T-helper 2 cell (primary cell): ENCODE measurements around the gene RXFP4.

Source experiments
- DNase-seq, 5 experiments: peaks; one replicate each; pipeline versions ENCODE4 v3.0.0 to v3.0.0-alpha.2; 2012 to 2022

The RXFP4 gene

DNA sequence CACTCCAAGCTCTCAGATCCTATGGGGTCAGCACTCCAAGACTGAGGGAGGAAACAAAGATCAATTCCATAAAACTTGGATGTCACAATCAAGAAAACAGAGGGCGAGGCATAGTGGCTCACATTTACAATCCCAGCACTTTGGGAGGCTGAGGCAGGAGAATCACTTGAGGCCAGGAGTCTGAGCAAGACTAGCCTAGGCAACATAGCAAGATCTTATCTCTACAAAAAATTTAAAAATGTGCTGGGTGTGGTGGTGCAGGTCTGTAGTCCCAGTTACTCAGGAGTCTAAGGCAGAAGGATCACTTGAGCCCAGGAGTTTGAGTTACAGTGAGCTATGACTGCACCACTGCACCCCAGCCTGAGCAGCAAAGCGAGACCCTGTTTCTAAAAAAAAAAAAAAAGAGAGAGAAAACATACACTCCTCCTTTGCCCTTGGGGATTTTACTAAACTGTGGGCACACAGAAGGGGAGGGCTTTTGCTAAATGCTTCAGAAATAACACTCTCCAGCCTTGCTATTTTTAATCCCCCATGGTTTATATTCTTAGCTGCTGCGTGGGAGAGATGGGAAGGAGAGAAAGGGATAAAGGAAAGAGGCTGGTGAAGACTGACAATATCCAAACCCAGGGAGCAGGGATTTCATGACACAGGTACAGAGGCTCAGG is 18.8 kb downstream of the RXFP4 start:
- no peak for DNase-seq

DNA sequence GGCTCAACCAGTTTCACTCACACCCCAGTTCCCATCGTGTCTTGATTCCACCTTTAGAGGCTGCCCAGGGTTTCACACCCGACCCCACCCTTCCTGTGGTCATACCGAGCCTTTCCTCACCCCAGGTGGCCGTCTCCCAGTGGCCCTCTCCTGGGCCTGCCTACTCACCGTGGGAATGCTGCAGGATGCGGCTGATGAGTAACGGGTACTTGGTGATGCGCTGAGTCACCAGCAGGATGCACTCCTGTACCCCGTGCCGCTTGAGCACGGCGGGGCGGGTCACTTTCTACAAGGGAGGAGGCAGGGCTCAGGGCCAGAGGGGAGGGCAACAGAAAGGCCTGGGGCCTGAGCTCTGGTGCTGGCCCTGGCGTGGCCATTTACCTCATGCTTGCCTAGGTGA is 20.5 kb downstream of the RXFP4 start:
- no peak for DNase-seq

DNA sequence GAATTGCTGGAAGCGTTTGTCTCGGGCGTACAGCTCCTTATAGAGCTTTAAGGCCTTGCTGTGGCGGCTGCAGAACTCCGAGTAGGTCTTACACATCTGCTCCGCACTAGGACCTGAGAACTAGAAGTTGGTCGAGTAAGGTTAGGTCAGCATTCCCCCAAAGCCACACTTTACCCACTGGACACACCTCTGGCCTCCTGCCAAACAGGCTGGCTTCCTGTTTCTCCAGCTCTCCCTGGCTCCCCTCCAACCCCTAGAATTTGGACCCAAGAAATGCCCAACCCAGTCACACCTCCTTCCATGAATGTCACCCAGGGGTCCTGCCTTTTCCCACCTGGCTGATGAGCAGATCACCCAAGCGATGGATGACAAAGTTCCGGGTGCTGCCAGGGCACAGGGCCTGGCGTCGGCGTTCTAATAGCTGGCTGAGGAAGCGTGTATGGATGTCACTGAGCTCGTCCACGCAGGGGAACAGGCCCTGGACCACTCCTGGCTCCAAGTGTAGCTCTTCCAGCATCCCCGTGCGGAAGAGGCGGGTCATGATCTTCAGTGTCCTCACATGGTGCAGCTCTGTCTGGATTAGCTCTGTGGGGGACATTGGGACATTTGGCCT is 21.3 kb downstream of the RXFP4 start:
- no peak for DNase-seq

DNA sequence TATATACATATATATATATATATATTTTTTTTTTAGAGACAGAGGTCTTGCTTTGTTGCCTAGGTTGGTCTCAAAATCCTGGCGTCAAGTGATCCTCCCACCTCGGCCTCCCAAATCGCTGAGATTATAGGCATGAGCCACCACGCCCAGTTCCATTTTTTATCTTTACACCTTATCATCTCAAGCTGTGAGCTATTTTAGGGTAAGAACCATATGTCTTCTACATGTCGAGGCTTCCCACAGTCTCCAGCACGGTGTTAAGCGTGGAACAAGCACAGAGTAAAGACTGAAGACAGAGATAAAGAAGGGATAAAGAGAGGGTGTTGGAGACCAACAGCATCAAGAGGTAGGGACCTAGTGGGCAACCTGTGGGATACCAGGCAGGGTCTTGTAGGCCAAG is 22.8 kb downstream of the RXFP4 start:
- no peak for DNase-seq

DNA sequence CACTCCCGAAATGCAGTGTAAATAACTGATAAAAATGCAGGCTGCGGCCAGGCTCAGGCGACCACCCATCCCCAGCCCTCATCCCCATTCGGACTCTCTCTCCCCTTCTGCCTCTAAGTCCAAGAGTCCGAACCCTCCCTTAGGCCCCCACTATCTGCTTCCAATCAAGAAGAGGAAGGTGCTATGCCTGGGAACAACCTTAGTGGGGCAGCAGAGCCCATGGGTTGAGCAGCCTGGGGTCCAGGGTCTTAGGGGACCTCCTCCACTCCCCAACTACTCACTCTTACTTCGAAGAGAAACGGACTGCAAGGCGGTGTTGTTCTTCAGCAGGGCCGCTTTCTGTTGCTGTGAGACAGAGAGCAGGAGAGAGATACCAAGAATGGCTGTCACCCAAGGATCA is 24.7 kb downstream of the RXFP4 start:
- DNase-seq: no peak

DNA sequence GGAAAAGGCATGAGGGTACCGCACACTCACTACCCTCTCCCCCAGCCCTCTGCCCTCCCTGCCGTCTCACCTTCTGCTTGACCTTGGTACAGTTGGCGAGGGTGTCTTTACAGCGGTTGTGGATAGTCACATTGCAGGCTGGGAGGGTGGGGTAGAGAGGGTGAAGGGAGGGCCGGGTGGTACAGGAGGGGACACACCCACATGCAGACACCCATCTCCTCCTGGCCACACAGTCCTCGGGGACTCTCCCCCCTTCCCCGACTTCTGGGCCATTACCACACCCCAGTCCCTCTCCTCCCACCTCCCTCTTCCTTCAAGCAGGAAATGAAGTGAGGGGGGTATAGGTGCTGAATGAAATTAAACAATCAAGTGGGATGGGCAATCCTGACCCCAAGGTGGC is 25.3 kb downstream of the RXFP4 start:
- no peak for DNase-seq

DNA sequence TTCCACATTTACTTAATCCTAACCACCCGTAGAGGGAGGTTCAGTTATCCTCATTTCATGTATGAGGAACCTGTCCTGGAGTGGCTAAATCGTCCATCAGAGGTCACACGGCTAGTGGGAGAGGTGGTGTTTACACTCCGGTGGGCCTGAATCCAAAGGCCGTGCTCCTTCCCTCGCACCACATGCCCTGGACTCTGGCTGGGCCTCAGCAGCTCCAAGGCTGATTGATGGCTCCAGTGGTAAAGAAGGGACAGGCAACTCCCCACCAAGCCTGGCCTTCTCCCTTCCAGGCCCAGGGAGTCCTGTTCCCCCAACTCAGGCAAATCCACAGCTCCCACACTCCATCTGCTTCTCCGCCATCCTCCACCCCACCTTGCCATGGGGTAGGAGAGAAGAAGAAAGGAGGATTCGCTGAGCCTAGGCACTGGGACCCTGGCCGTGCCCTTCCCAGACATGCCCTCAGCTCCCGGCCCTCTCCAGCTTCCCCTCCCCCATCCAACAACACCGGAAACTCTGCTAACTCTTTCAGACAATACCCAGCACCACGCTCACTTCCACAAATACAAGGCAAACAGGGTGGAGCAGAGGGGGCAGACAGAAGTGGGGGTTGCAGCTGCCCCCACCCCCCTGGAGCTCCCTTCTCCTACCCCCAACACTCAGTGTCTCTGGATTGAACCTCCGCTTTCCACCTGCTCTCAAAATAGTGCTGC is 26.1 kb downstream of the RXFP4 start:
- DNase-seq: peak in 1 of 5 experiments; percentile 55

DNA sequence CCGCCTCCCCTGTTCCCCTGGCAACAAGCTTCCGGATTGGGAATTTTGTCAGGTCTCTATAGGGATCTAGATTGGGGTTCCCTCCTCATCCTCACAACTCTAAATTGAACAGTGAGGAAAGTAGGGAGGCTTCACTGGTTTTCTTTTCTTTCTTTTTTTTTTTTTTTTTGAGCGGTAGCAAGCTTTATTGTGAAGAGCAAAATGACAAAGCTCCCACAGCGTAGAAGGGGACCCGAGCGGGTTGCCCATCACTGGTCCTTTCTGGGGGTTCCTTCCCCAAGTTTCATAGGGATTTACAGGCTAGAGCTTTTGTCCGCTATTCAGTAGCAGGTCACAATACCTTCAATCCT is 26.6 kb downstream of the RXFP4 start:
- DNase-seq: no peak

DNA sequence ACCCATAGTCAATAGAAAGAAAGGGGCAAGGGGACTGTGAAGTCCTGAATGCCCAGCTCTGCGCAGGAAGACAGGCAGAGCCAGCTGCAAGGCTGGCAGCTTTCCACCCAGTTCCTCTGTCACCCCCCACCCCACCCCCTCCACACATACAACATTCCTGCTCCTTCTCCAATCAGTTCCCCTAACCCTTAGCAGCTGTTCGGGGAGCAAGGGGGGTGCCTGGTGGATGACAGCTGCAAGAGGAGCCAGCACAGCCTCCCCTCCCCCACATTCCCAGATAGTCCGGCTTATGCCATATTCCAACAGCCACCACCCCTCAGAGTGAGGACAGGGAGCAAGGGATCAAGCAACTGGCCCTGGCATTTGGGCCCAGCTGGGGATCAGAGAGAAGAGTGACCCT is 27.2 kb downstream of the RXFP4 start:
- DNase-seq: no peak

DNA sequence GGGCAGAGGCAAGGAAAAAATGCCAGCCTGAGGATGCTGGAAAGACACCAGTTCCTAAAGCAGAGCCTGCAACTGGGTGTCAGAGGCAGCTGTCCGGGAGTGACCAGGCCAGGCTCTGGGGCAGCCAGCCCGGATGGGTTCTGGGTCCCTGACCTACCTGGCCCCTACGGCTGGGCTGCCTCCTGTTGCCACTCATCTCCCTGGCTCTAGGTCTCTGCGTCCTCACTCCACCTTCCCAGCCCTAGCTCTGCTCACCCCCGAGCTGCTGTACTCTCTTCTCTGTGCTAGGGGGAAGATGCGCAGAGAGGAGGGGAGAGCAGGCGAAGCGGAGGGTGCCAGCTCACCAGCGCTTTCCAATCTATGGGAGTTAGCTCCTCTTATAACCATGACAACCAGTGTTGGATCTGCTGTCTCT is 27.9 kb downstream of the RXFP4 start:
- no peak for DNase-seq

DNA sequence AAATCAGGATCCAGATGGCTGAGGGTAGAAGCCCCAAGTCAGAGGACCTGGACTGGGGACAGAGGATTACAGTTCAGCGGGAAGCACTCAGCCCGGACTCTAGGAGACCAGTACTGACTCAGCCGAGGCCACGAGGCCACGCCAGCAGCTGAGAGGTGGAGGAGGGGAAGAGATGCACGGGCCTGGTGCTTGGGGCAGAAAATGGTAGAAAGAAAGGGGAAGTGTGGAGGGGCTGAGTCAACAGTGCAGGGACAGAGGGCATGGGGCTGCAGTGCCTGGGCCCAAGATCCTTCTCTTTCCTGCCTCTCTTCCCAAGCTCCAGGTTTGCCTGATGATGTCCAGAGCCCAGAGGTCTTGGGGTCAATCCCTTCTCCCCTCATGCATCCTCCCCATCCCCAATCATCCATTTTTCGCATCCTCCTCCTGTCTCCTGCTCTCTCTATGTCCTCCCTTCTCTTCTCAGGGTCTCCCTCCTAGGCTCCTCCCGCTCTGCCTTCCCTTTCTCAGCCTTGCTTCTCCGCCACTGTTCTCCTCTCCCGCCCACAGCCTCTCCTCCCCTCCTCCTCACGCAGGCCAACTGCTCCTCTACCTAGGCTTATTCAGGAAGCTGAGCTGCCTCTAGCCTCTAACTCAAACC is 29.2 kb downstream of the RXFP4 start:
- no peak for DNase-seq

DNA sequence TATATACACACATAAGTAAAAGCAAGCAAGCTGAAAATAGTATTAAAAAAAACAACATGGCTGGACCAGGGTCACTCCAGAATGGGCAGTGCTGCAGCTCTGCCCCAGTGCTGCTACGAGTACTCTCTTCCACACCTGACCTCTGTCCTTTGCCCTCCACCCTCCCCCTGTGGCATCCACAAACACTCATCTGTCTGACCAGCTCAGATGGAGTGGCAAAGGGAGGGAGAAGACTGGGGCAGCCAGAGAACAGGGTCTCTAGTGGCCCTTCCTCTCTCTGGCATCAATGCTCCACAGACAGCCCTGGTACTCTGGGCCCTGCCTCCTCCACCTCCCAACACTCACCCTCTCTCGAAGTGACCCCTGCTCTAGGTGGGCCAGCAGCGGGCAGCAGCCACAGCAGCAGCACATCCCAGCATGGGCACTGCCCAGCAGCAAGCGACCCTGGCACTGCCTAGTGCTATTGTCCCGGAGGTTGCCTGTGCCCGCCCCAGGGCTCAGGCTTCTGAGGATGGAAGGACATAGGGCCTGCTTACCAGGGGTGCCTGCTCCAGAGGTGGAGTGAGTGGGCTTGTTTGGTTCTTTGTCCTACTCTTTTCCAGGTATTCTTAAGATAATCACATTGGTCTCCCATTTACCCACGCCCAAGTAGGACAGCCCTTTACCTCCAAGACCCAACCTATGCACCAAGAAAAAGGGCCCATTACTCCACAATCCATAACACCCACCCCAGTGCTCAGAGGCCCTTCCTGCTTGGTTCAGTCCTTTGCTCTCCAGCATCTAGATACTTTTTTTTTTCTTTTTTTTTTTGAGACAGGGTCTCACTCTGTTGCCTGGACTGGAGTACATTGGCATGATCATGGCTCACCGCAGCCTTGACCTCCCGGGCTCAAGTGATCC is 30.7 kb downstream of the RXFP4 start:
- DNase-seq: no peak

DNA sequence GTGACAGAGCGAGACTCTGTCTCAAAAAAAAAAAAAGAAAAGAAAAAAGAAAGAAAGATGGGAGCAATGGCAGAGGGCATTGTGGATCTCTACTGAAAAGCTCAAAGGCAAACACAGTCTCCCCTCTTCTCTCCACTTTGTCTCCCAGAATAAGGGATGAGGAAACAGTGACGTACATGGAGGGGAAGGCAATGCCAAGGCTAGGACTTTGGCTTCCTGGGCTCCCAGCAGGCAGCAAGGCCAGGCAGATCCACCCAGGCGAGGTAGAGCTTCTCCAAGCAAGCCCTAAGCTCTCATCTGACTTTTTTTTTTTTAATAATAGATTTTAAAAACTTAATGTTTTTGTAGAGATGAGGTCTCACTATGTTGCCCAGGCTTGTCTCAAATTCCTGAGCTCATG is 32.3 kb downstream of the RXFP4 start:
- DNase-seq: no peak

DNA sequence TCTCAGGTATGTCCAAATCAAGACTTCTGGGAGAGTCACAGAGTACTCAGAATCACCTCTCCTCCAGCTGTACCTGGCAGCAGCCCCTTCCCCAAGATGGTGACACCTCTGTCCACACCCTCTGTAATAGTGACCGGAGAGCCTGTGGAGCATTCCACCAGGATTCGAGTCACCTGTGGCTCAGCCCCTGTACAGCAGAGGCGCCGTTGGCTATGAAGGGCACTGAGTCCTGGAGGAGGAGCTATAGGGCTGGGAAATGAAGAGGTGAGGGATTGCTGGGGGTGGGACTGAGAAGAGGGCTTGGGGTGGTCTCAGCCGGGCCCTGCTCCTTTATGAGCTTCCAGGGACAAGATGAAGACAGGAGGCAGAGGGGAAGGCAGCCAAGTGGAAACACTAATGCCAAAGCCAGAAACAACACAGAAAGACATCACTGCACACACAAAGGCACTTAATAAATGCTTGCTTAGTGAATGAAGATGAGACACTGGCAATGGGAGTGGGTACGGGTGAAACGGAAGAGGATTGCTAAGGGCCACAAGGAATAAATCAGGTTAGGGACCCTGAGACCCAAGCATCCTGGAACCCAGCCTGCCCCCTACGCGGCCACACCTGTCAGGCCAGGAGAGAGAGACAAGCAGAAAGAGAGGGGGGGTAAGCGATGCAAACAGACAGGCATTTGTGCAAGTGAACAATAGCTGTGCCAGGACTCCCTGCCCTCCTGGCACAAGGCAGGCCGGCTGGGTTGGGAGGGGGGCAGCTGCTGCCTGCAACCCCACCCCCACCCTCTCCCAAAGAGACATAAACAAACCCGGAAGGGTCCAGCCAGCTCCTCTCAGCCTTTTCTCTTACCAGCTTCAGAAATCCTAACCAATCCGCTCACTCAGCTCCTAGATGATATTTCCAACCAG is 33.0 kb downstream of the RXFP4 start:
- no peak for DNase-seq

DNA sequence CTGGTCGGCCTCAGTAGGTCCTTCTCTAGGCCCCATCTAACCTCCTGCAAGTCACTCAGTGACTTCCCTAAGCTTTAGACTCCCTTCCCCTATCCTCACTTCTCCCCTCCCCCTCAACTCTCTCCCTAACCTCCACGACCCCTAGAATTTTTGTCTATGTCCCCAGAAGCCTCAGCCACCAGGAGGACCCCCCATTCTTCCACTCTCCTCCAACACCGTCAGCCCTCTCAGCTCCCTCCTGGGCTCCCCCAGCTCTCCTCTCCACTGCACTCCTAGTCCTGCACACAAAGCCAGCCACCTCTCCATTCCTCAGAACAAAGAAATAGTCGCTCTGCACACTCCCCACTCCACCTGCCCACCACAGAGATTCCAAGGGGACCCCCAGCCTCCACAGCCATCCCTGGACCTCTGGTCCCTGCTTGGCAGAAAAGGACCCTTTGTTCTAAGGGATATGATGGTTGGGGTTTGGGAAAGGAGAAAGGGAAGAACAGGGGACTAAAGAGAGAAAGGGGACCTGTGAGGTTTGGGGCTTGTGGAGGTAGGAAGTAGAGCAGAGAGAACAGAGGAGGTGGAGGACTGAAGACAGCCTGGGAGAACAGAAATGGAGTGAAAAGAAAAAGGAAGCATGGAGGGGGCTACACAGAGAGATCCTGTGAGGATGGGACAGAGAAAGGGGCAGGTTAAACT is 34.1 kb downstream of the RXFP4 start:
- DNase-seq: no peak

DNA sequence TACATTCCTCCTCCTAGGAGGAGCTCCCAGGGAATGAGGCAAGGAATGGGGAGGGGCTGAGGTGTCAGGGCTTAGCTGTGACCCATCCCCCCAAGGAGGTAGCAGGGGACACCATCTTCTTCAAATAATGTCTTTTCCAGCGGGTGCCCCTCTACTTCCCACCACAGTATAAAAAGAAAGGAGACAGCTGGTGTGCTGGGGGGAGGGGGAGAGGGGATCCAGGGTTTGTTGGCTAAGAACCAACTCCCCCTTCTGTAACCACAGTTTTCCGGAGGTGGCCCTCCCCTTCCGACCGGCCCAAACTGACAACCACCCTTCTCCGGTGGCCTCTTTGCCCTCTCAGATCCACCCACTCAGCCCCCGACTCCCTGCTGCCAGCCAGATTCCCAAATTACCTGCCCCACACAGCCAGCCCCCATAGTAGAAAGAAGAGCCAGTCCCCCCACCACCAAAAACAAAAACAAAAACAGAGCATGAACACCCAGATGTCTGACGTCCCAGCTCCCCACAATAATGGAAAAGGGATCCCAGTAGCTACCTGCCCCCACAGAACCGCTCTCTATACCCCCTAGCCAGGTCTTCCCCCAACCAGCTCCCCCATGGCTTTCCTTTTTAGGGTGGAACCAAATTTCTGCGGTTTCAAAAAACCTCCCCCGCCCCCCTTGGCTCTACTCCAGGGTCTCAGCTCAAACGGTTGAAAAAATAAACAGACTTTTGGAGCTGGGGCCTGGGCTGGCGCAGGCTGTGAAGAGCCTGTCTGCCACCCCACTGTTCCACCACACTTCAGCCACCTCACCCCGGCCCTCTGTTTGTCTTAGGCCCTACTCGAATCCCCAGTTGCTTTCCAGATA is 34.8 kb downstream of the RXFP4 start:
- DNase-seq: peak in 4 of 5 experiments; percentile 27 to 71 (median 61)

DNA sequence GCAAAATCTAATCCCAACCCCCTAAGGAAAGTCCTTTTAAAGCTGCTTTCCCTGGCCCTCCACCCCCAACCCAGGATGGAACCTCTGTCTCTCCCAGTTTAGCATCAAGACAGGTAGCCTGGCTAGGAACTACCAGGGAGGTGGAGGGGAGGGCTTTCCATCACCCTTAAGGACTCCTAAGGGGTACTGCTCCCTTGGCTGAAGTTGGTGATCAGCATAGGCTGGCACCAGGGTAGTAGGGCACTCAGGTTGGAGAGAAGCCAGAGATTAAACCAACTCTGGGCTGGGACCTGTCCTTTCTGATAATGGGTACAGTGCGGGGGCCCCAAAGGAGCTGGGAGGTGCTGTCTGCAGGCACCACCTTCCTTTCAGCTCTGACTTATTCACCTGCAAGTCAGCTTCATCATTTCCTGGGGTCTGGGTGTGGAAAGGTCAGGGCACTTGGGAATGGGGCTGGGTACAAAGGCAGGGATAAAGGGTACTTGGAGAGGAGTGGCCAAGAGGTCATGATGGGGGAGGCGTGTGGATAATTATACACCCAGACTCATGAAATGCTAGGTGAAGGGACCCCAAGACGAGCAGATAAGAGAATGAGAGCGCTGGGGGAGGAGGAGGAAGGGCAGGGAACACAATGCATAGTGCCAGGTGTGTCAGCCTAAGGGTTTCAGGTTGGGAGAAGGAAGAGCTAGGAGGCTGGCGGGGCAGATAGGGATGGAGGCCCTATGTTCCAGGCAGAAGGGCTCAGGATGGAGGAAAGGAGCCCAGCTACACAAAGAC is 35.7 kb downstream of the RXFP4 start:
- DNase-seq: no peak

DNA sequence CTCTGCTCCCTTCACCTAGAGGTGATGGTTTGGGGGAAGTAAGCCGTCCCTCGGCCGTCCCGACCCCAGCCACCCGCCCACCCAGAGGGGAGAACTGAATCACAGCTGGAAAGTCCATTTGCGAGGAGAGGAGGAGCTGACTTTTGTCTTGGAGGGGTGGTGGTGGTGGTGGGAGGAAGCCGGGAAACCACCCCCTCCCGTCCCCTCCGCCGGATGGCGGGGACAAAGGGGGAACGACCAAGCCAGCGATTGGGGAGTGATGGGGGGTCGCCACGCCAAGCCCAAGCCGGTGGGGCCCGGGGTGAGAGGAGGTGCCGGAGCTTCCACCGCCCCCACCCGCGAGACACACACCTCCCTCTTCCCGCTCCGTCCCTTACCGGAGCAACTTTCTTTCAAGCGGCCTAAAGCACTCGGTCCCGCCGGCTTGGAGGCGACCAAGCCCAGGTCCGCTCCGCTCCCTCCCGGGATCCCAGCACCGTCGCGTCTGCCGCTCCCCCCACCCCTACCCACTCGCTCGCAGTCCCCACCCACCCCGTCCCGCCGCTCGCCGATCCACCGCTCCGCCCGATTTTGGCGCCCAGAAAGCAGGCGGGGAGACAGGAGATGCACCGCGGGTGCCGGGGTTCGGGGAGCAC is 36.4 kb downstream of the RXFP4 start:
- DNase-seq: peak in 4 of 5 experiments; percentile 26 to 60 (median 34)
